AML-193 (cell line): Measurements from ENCODE around the gene BMP8A.
"Not testable (repeated sequence)": the region's sequence is repeated elsewhere in the genome, so short reads cannot be mapped to it uniquely, and the experiment has no call there.

Experiments used
- DNase-seq, 2 experiments: peaks; one replicate each; lab custom pipeline; 2025; lab: John Stamatoyannopoulos, UW

BMP8A gene

DNA sequence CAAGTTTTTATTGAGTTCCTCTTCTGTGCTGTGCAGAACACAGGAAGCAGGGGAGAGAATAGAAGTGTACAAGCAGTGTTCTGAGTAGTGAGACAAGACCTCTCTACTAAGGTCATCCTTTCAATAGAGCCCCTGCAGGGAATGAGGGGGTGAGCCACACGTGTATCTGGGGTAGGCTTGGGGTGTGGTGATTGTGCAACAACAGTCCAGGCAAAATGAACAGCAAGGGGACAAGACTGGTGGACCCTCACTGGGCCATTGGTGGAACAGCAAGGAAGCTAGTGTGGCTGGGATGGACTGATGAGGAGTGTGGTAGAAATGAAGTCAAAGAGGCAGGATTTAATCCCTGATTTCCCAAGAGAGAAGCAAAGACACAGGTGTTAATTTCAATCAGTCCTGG lies 8.2 kb upstream of the BMP8A start:
- no peak for DNase-seq

DNA sequence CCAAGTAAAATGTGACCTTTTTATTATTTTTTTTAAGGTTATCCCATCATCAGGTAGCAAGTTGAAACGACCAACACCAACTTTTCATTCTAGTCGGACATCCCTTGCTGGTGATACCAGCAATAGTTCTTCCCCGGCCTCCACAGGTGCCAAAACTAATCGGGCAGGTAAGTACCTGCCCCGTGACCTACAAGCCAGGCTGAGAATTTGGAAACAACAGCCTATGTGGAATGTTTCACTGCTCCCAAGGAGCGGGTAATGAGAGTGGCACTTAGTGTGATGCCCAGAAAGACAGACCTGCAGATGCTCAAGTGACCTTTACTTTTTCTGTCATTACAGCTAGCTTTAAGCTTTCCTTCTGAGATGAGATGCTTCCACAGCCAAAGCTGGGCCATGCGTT lies 6.9 kb upstream of the BMP8A start:
- DNase-seq, result no peak

DNA sequence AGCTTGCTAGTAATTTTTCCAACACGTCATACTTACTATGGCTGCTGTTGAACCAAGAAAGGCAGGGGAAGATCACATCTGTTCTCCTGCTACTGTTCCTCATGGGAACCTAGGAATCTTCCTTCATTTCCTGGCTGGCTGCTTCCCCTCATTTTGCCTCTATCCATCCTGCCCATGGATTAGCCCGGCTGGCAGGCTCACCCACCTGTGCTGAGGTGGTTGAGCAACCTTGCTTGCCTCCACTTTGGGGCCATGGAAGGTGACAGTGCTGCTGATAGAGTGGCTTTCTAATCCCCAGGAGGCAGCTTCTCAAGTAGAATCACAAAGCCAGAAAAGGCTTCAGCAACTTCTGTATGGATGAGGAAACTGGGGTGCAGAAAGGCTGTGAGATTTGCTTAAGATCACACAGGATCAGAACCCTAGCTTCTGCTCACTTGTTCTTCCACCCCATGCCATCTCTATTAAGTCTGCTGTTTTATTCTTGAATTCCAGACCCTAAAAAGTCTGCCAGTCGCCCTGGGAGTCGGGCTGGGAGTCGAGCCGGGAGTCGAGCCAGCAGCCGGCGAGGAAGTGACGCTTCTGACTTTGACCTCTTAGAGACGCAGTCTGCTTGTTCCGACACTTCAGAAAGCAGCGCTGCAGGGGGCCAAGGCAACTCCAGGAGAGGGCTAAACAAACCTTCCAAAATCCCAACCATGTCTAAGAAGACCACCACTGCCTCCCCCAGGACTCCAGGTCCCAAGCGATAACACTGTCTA lies 6.2 kb upstream of the BMP8A start:
- DNase-seq, result no peak

DNA sequence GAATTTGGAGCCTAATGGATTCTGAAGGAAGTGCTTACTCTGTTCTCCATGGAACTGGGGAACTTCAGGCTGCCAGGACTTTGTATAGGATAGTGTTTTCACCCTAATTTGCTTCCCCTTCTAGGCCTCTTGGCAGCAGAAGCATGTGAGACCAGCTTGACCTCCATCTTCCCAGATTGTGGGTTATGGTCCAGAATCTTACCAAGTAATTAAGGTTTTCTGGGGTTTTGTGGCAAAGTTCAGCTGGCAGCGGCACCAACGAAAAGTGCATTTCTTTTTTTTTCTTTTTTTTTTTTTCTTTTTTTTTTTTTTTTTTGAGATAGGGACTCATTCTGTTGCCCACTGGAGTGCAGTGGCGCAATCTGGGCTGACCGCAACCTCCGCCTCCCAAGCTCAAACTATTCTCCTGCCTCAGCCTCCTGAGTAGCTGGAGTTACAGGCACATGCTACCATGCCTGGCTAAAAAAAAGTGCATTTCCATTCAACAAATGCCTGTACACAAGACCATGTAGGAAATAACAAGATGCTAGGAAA lies 3.4 kb upstream of the BMP8A start:
- DNase-seq, result no peak

DNA sequence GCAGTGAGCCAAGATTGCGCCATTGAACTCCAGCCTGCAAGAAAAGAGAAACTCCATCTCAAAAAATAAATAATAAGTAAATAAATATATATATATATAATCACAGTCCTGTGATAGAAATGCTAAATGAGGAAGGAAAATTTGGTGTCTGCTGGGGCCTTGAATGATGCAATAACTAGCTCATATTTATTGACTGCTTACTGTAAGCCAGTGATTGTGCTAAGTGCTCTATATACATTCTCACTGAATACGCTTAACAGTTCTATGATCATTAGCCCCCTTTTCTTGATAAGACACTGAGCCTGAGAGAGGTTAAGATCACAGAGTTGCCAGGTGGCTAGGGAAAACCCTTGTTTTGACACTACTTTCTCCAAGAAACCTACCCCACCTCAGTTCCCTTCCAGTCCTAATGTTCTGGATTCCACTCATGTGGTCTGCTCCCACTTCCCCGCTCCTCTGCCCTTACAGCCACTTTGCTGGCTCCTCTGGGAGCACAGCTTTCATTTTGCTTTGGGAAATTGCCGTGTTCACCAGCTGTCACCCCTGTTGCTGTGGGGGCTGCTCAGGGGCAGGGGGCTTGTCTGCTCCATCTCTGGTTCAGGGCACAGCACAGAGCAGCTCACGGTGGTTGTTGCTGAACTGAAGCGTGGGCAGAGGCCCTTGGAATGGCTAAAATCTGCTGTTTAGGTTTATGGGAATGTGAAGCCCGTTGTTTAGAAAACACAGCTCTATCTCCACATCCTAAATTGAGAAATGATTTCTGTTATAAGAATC lies 2.5 kb upstream of the BMP8A start:
- DNase-seq, result peak; percentile 31 to 41

DNA sequence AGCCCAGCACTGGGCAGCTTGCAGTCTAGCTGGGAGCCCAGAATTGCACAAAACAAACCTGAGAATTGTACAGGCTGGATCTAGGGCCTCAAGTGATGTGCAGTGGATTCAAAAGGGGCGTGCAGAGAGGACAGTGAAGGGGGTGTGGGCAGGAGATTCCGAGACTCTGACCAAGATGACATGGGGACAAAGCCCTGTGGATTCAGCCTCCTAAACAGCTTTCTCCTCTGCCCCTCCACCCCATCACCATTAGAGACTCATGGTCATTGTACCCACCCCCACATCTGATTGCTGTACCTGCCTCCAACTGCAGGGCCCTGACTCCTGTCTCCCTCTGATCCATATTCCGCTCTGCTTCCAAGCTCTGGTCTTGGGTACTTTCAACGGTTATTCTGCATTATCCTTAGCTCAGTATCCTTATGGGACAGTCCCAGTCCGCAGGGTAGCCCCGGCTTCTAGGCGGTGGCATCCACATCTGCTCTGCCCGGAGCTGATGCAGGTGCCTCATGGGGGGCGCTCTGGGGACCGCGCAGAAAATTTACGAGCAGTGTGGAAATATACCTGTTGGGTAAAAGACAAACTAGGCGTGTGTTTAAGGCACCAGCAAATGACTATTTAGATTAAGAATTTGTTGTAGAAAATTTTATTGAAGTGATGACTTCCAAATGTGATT lies 1.7 kb upstream of the BMP8A start:
- DNase-seq, result no peak

DNA sequence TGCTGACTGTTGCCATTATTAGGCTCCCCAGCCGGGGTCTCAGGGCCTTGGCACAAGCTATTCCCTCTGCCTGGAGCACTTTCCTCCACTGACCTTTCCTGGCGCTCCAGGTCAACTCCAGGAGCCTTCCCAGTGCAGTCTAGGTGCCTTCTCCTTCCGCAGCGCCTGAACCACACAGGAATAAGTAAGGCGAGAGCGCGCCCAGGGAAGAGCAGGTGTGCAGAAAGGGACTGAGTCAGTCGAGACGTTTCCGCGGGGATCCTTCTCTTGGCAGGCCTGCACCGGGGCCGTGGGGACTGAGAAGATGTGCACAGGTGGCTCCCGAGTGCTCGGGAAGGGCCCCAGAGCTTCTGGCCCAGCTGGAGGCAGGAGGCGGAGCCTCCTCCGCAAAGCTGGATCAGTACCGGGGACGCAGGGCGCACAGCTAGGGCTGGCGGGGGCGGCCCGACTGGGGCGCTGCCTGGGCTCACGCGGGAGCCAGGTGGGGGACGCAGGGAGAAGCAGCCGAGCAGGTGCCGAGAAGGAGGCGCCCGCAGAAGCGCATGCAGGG lies 765 bp upstream of the BMP8A start:
- no peak for DNase-seq

DNA sequence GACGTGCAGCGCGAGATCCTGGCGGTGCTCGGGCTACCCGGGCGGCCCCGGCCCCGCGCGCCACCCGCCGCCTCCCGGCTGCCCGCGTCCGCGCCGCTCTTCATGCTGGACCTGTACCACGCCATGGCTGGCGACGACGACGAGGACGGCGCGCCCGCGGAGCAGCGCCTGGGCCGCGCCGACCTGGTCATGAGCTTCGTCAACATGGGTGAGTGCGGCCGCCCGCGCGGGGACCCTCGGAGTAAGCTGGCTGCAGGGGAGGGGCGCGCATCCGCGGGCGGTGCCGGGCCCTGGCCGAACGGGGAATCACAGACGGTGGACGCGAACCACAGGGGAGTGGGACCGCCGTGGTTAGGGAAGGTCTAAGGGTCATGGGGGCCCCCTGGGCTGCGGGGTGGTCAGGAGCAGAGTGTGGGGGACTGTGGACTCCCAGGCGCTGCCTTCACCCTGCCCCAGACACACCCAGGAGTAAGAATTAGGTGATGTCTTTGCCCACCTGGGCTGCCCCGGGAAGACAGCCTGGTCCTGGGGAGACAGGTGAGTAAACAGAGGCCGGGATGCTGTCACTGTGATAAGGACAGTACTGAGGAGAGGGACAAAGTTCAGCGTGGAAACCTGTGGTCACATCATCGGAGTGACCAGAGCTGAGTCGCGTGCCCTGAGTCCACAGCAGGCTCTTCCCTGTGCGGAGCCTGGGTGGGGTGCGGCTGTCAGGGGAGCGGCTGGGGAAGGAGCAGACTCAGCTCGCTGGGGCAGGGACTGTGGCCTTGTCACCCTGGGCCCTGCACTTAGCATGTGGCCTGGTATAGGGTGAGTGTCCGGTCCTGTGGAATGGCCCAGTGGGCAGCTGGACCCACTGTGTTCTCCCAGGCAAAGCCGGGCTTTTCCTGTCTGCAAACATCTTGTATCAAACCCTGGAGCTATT lies 944 bp downstream of the BMP8A start:
- not testable (repeated sequence) for DNase-seq

DNA sequence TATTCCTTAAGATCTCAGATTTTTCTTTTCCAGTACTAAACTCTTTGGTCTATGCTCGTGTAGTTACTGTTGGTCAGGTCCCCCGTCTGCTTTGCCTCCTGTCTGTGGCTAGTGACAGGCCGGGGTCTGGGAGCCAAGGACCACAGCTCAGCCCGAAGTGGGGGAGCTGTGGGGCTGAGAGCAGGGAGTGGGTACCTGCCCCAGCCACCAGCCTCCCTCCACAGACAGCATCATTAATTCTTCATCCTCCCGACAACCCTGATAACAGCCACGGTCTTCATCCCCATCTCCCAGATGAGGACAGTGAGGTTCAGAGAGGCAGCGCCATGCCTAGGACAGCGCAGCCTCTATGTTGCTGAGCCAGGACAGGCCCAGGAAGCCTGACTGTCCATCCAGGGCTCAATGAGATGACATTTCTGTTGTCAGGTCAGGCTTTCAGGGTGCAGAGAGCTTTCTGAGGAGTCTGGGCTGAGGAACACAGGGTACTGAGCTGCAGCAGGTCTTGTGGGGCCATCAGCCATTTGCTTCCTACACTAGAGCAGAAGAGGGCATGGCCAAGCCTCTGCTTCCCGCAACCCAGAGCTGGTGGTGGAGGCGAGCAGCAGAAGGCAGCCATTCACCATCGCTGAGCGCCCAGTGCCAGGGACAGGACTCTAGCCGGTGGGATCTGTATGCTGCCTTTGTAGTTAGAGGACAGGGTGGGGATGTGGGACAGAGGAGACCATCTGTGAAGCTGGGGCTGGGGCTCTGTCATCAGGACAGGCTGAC lies 1.8 kb downstream of the BMP8A start:
- DNase-seq, result not testable (repeated sequence)

DNA sequence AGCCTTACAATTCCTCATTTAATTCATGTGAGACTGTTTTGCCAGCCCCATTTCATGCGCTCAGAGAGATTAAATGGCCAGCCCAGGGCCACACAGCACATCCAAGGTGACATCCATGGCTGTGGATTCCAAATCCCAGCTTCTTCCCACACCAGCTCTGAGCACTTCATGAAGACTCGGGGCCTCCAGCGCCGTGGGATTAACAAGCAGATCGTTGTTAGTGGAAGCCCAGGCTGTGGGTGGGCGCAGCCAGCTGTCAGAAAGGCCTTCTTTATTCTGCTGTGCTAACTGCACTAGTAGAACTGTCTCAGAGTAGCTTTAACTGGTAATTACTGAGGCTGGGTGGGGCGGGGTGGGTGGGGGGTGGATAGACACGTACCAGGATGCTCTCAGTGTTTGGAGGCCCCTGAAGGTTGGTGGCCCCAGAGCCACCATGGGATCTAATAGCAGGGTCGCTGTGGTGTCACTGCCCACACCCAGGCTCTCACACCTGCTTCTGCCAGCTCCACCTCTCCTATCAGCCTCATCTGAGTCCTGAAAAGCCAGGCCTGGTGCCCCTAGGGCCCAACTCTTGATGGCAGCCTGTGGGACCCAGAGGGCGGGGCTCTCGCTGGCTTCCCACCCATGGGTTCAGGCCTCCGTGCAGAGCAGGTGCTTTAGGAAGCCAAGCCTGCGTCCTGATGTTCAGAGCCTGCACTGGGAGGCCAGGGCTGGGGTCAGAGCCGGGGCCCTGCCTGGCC lies 3.4 kb downstream of the BMP8A start:
- DNase-seq, result no peak

DNA sequence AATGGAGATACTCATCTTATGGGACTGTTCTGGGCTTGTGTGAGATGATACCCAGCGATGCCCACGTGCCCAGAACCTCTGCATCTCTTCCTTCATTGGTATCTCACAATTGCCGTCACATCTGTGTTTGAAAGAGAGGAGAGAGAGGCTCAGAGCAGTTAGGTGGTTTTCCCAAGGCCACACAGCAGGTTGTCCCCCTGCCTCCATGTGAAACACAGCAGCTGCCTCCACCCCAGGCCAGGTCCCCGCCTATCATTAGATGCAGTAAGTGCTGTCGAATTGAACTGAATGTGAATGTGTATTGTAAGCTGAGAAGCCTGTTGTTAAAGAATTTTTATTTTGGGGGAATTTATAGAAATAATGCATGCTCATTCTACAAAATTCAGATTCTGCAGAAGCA lies 5.1 kb downstream of the BMP8A start:
- DNase-seq, result not testable (repeated sequence)

DNA sequence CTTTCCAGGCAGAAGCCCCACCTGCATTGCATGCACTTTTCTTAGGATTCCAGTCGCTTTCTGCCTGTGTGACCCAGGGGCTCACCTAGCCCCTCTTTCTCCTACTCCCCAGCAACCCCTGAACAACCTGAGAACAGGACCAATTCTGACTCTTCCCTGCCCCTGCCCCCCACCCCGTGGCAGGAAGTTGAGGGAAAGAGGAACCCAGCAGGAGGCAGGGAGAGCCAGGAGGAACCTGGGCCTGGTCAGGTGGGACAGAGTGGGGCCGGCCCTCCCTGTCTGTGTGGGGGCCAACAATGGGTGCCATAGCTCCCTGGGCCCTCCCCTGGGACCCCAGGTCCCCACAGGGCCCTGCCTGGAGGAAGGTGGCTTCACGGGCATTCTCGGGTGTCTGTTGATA lies 6.1 kb downstream of the BMP8A start:
- no peak for DNase-seq

DNA sequence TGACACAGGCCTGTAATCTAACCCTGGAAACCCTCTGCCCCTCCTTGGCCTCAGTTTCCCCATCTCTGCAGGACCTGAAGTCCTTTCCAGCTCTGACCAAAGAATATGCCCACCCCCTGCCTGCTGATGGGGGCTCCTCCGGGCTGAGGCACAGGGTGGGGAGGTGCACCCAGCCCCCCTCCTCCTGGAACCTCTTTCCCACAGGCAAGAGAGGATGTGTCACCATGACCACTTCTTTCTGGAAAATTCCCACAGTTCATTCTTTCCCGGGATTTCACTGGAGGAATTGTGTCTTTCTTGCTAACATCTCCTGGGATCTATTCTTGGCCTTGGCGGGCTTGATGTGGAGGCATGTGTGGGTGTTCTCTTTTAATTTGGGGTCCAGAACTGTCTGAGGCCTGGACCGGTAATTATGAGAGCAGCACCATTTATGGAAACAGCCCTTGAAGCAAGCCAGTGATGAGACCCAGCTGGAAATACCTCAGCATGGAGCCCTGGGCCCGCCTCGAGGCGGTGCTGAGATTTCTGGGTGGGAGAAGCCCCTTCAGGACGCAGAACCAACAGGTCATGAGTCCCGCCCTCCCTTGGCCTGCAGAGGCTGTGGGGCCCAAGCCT lies 6.8 kb downstream of the BMP8A start:
- not testable (repeated sequence) for DNase-seq

DNA sequence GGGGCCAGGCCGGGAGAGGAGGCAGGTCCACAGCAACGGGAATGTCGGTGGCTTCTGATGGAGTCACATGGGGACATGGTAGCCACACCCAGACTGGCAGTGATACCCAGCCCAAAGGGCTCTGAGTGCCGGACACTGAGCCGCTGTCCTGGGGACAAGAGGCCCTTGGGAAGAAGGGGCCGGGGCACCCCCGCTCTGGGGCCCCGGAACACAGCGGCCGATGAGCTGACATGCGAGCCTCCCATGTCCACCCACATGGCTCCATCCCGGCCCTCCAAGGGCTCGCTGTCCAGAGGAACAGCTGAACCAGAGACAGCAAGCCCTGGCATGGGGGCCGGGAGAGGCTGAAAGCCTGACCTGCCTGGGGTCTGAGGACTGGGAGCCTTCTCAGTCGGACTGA lies 7.4 kb downstream of the BMP8A start:
- DNase-seq, result not testable (repeated sequence)

DNA sequence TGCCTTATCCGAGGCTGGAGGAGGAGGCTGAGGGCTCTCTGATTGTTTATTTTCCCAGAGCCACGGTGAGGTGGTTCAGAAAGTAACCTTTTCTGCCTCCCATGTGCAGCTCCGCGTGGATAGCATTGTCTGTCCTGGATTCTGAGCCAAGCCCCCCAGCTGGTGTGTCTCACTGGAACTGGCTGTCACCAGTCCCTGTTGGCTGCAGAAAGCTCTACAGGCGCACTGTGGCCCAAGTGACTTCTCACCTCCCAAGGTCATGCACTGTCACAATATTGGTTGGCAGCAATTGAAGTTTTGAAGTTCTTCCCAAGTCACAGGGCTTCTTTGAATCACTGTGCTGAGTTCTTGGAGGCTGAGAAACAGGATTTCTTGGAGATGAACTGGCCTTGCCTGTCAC lies 8.2 kb downstream of the BMP8A start:
- no peak for DNase-seq

DNA sequence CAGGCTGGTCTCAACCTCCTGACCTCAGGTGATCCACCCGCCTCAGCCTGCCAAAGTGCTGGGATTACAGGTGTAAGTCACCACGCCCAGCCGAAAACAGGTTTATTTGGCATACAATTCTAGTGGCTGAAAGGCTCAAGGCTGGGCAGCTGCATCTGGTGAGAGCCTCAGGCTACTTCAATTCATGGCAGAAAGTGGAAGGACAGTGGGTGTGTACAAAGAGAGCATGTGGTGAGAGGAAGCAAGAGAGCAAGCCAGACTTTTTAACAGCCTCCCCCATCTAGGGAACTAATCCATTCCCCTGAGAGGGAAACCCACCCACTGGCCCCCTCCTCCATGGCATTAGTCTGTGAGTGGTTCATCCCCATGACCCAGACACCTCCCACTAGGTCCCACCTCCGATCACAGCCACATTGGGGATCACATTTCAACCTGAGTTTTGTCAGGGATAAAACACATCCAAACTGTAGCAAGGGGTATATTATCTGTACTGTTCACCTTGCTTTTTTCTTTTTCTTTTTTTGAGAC lies 9.5 kb downstream of the BMP8A start:
- DNase-seq, result no peak

DNA sequence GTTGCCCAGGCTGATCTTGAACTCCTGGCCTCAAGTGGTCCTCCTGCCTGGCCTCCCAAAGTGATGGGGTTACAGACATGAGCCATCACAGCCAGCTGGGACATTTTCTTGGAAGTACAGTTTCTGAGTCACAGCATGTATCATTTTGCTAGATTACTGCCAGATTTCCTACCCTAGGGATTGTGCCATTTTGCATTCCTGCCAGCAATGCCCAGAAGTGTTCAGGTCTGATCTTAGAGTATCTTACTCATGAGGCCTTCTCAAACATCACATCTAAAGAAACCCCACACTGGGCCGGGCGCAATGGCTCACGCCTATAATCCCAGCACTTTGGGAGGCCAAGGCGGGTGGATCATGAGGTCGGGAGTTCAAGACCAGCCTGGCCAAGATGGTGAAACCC lies 10.2 kb downstream of the BMP8A start:
- DNase-seq, result no peak

DNA sequence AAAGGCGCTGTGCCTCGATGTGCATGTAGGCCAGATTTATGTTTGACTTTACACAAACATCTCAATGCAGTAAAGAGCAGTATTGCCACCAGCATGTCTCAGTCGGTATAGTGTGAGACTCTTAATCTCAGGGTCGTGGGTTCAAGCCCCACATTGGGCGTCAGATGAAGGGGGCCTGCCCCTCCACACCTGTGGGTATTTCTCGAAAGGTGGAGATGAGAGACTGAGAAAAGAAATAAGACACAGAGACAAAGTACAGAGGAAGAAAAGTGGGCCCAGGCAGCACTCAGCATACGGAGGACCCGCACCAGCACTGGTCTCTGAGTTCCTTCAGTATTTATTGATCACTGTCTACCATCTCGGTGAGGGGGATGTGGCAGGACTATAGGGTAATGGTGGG lies 13.0 kb downstream of the BMP8A start:
- not testable (repeated sequence) for DNase-seq

DNA sequence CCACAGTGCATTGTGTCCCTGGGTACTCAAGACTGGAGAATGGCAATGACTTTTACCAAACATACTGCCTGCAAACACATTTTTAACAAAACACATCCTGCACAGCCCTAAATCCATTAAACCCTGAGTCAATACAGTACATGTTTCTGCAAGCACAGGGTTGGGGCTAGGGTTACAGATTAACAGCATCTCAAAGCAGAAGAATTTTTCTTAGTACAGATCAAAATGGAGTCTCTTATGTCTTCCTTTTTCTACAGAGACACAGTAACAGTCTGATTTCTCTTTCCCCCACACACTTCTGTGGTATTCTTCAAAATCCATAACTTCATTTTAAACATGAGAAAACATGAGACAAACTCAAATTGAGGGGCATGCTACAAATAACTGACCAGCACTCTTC lies 13.9 kb downstream of the BMP8A start:
- DNase-seq, result no peak
